Endothelial cell of umbilical vein (primary cell): ENCODE data around the gene SPRED2.

Experiments used
- CTCF ChIP-seq, 2 donors: IDR thresholded peaks; 1 replicate in 1 of 2; 2 replicates in 1 of 2; pipeline ENCODE4 v1.5.1; 2011; ENCODE audit warnings: low read length in 2 of 2, mild to moderate bottlenecking in 2 of 2, moderate library complexity in 2 of 2, control low read depth in 1 of 2, inconsistent platforms in 1 of 2, low read depth in 1 of 2; ENCODE audit not compliant: insufficient read depth in 1 of 2; ENCODE audit errors: extremely low read depth in 1 of 2
- EZH2 ChIP-seq: IDR thresholded peaks from 2 replicates; pipeline ENCODE4 v1.6.1; 2012; ENCODE audit warnings: borderline replicate concordance, low read depth, mild to moderate bottlenecking, moderate library complexity, low read length, inconsistent platforms; ENCODE audit not compliant: severe bottlenecking
- JUN ChIP-seq: IDR thresholded peaks from 2 replicates; pipeline ENCODE4 v1.6.1; 2011; ENCODE audit warnings: borderline replicate concordance, low read depth; ENCODE audit not compliant: insufficient read length, insufficient read depth
- MYC ChIP-seq: IDR thresholded peaks from one replicate; pipeline ENCODE4 v1.6.1; 2011; ENCODE audit warnings: mild to moderate bottlenecking, low read depth, low read length
- POLR2A ChIP-seq: IDR thresholded peaks from 2 replicates; pipeline ENCODE4 v1.6.1; 2012; ENCODE audit warnings: low read depth, mild to moderate bottlenecking, control low read depth, low read length
- TF ChIP-seq, protein P1 (sequence below): IDR thresholded peaks from 2 replicates; pipeline ENCODE4 v1.6.1; 2011; ENCODE audit not compliant: insufficient read depth, insufficient read length

GRCh38 chr2:65389476-65389875, 42.9 kb downstream of the SPRED2 start:
- no peak for TF ChIP-seq CTCF (IDR thresholded peaks at IDR 0.05; ENCODE audit: extremely low read depth in 1 of 2, insufficient read depth in 1 of 2, low read depth in 1 of 2, low read length in 2 of 2)
- no peak for TF ChIP-seq EZH2
- no peak for TF ChIP-seq JUN
- TF ChIP-seq MYC, result no peak
- TF ChIP-seq, protein P1, sequence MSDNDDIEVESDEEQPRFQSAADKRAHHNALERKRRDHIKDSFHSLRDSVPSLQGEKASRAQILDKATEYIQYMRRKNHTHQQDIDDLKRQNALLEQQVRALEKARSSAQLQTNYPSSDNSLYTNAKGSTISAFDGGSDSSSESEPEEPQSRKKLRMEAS, result no peak
- TF ChIP-seq POLR2A, result no peak
